ENCODE data around the gene TEX22. TPM values are rescaled to one million over a fixed set of nuclear protein-coding genes. Genes with fewer than 3 reads are reported as not detected.

The TEX22 gene
- total RNA-seq, 1 donor from 2014 or later = 4.1 TPM

GRCh38 chr14:105437723-105438500 is 39.6 kb downstream of the TEX22 start:
- no peak for DNase-seq (ENCODE audit: extremely low spot score, unreplicated experiment)
- no peak for TF ChIP-seq CTCF (conservative IDR thresholded peaks at IDR 0.05)
- H3K4me3 Mint-ChIP-seq = no peak overlapping the region
- H3K27me3 Mint-ChIP-seq = no peaks in the 10 kb centered on the region
- H3K9me3 Mint-ChIP-seq = no peaks in the 10 kb centered on the region
- H3K4me1 Mint-ChIP-seq (ENCODE audit: unreplicated experiment) = peaks cover 4% of the 10 kb centered on the region
- no peak overlapping the region for H3K27ac Mint-ChIP-seq
- peaks cover 13% of the 10 kb centered on the region for H3K36me3 Mint-ChIP-seq

- DNase-seq (ENCODE audit: extremely low spot score, unreplicated experiment) = no peak
- Mint-ChIP-seq H3K4me3 (no peak overlapping the region), H3K27me3 (no peaks in the 10 kb centered on the region), H3K27ac (no peak overlapping the region), H3K9me3 (no peaks in the 10 kb centered on the region), H3K4me1 (ENCODE audit: unreplicated experiment) (peaks cover 4% of the 10 kb centered on the region), H3K36me3 (peaks cover 13% of the 10 kb centered on the region)
- TF ChIP-seq CTCF (conservative IDR thresholded peaks at IDR 0.05) = no peak
Observed at GRCh38 chr14:105439179-105439578, 40.8 kb downstream of the TEX22 start.

- H3K27ac Mint-ChIP-seq = no peak overlapping the region
- peaks cover 4% of the 10 kb centered on the region for H3K4me1 Mint-ChIP-seq (ENCODE audit: unreplicated experiment)
- no peaks in the 10 kb centered on the region for H3K9me3 Mint-ChIP-seq
- H3K36me3 Mint-ChIP-seq = peaks cover 10% of the 10 kb centered on the region
- TF ChIP-seq CTCF (conservative IDR thresholded peaks at IDR 0.05) = no peak
- no peak for DNase-seq (ENCODE audit: extremely low spot score, unreplicated experiment)
- no peaks in the 10 kb centered on the region for H3K27me3 Mint-ChIP-seq
- no peak overlapping the region for H3K4me3 Mint-ChIP-seq
Observed at GRCh38 chr14:105439710-105440553, 41.6 kb downstream of the TEX22 start.

GRCh38 chr14:105440554-105440900 is 42.2 kb downstream of the TEX22 start:
- Mint-ChIP-seq H3K9me3 (no peaks in the 10 kb centered on the region), H3K4me1 (ENCODE audit: unreplicated experiment) (peaks cover 4% of the 10 kb centered on the region), H3K27ac (no peak overlapping the region), H3K27me3 (no peaks in the 10 kb centered on the region), H3K4me3 (no peak overlapping the region), H3K36me3 (peaks cover 7% of the 10 kb centered on the region)
- no peak for DNase-seq (ENCODE audit: extremely low spot score, unreplicated experiment)
- no peak for TF ChIP-seq CTCF (conservative IDR thresholded peaks at IDR 0.05)

GRCh38 chr14:105440992-105441391 is 42.7 kb downstream of the TEX22 start:
- Mint-ChIP-seq H3K9me3 (no peaks in the 10 kb centered on the region), H3K27me3 (no peaks in the 10 kb centered on the region), H3K36me3 (peaks cover 4% of the 10 kb centered on the region), H3K27ac (no peak overlapping the region), H3K4me3 (no peak overlapping the region), H3K4me1 (ENCODE audit: unreplicated experiment) (peaks cover 4% of the 10 kb centered on the region)
- no peak for DNase-seq (ENCODE audit: extremely low spot score, unreplicated experiment)
- TF ChIP-seq CTCF (conservative IDR thresholded peaks at IDR 0.05) = no peak

All from type B pancreatic cell (in vitro differentiated cells).